Neural progenitor cell (in vitro differentiated cells): Measurements from ENCODE around the gene ZNF664. TPM values are rescaled to one million over a fixed set of nuclear protein-coding genes. Genes with fewer than 3 reads are reported as not detected.

Experiments used
- DNase-seq: peaks from one replicate; pipeline ENCODE4 v3.0.0-alpha.2; 2016; ENCODE audit warnings: low spot score
- H2AFZ ChIP-seq: fragments of 200-600 bp; sonication (generic); replicated peaks from 2 replicates; pipeline ENCODE4 v1.6.1; 2016; ENCODE audit warnings: antibody characterized with exemption
- H3F3A ChIP-seq: fragments of 200-600 bp; sonication (generic); 2 replicates; pipeline ENCODE4 v1.6.1; 2016; ENCODE audit warnings: antibody characterized with exemption, low read depth
- H3K27ac ChIP-seq: fragments of 200-600 bp; sonication (generic); 2 replicates; pipeline ENCODE4 v1.5.1; 2016; ENCODE audit warnings: mild to moderate bottlenecking
- H3K27me3 ChIP-seq: fragments of 200-600 bp; sonication (generic); 2 replicates; pipeline ENCODE4 v1.6.1; 2016; ENCODE audit warnings: mild to moderate bottlenecking, moderate library complexity
- H3K36me3 ChIP-seq: fragments of 200-600 bp; sonication (generic); 2 replicates; pipeline ENCODE4 v1.5.1; 2016
- H3K4me1 ChIP-seq: fragments of 200-600 bp; sonication (generic); 2 replicates; pipeline ENCODE4 v1.6.1; 2016; ENCODE audit warnings: mixed run types
- H3K4me2 ChIP-seq: fragments of 200-600 bp; sonication (generic); 2 replicates; pipeline ENCODE4 v1.6.1; 2016
- H3K4me3 ChIP-seq: fragments of 200-600 bp; sonication (generic); 2 replicates; pipeline ENCODE4 v1.5.1; 2016
- H3K79me2 ChIP-seq: fragments of 200-600 bp; sonication (generic); 2 replicates; pipeline ENCODE4 v1.6.1; 2016; ENCODE audit warnings: low read depth
- H3K9ac ChIP-seq: fragments of 200-600 bp; sonication (generic); 2 replicates; pipeline ENCODE4 v1.6.1; 2016
- H3K9me3 ChIP-seq: fragments of 200-600 bp; sonication (generic); 2 replicates; pipeline ENCODE4 v1.5.1; 2016; ENCODE audit warnings: low read depth
- H4K20me1 ChIP-seq: fragments of 200-600 bp; sonication (generic); 2 replicates; pipeline ENCODE4 v1.6.1; 2016; ENCODE audit warnings: low read depth
- H3K27ac Mint-ChIP-seq: 3 replicates; pipeline ENCODE4 v1.8.0; 2021; ENCODE audit warnings: mixed read lengths
- H3K27me3 Mint-ChIP-seq: 2 replicates; pipeline ENCODE4 v1.8.0; 2022; ENCODE audit warnings: low read depth, mild to moderate bottlenecking, inconsistent platforms, moderate library complexity, mixed read lengths; ENCODE audit not compliant: insufficient read depth
- H3K36me3 Mint-ChIP-seq: 3 replicates; pipeline ENCODE4 v1.8.0; 2021; ENCODE audit warnings: mixed read lengths
- H3K4me1 Mint-ChIP-seq: 3 replicates; pipeline ENCODE4 v1.8.0; 2021; ENCODE audit warnings: mixed read lengths
- H3K4me3 Mint-ChIP-seq: 3 replicates; pipeline ENCODE4 v1.8.0; 2021; ENCODE audit warnings: mild to moderate bottlenecking, moderate library complexity, mixed read lengths
- H3K9me3 Mint-ChIP-seq: 3 replicates; pipeline ENCODE4 v1.8.0; 2020; ENCODE audit warnings: mixed read lengths
- EZH2 ChIP-seq: fragments of 200-600 bp; sonication (generic); IDR thresholded peaks from 2 replicates; pipeline ENCODE4 v1.6.1; 2017; ENCODE audit warnings: antibody characterized with exemption, mild to moderate bottlenecking, moderate library complexity
- EZH2phosphoT487 ChIP-seq: fragments of 200-600 bp; sonication (generic); IDR thresholded peaks from 2 replicates; pipeline ENCODE4 v1.6.1; 2017; ENCODE audit warnings: antibody characterized with exemption
- total RNA-seq: library from RNA; depleted of rRNA; stranded (reverse); fragments of >200 nt; gene quantifications from 2 replicates; pipeline ENCODE4 v1.2.3, GENCODE V29; 2015; ENCODE audit warnings: low replicate concordance
- TF ChIP-seq, protein P1 (sequence below): fragments of 200-600 bp; sonication (generic); IDR thresholded peaks from 2 replicates; pipeline ENCODE4 v1.5.1; 2017; ENCODE audit warnings: antibody characterized with exemption, mild to moderate bottlenecking

ZNF664 gene
- total RNA-seq, 1 donor from 2014 or later = 172 TPM

DNA sequence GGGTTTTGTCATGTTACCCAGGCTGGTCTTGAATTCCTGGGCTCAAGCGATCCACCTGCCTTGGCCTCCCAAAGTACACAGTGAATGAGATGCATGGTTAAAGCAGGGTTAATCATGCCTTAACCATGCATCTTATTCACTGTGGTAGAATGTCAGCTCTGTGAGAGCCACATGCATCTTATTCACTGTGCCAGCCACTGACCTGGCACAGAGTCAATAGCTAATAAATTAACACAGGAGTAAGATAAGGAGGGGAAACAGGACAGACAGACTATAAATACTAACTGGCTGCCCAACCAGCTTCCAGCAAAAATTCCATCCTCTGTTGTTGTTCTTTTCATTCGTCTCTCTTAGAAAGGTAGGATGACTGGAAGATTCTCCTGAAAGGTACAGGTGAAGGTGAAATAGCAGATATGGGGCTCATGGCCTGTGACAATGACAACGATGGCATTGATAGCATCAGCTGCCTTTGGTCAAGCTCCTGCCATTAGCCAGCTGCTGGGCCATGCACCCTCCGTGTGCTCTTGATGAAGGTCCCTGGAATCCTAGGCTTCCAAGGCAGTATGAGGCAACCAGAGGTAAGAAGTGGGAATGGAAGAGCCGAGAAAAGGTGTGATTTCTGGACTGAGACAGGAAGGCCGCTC, 76.6 kb downstream of the ZNF664 start:
- H3K4me3 ChIP-seq = no peak overlapping the region
- H3K9ac ChIP-seq = no peak overlapping the region
- no peaks in the 10 kb centered on the region for H3K79me2 ChIP-seq
- TF ChIP-seq EZH2 = no peak
- TF ChIP-seq, protein P1, sequence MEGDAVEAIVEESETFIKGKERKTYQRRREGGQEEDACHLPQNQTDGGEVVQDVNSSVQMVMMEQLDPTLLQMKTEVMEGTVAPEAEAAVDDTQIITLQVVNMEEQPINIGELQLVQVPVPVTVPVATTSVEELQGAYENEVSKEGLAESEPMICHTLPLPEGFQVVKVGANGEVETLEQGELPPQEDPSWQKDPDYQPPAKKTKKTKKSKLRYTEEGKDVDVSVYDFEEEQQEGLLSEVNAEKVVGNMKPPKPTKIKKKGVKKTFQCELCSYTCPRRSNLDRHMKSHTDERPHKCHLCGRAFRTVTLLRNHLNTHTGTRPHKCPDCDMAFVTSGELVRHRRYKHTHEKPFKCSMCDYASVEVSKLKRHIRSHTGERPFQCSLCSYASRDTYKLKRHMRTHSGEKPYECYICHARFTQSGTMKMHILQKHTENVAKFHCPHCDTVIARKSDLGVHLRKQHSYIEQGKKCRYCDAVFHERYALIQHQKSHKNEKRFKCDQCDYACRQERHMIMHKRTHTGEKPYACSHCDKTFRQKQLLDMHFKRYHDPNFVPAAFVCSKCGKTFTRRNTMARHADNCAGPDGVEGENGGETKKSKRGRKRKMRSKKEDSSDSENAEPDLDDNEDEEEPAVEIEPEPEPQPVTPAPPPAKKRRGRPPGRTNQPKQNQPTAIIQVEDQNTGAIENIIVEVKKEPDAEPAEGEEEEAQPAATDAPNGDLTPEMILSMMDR = no peak
- TF ChIP-seq EZH2phosphoT487 = no peak
- Mint-ChIP-seq H3K27me3 (peaks cover 6% of the 10 kb centered on the region), H3K4me1 (peaks cover 27% of the 10 kb centered on the region), H3K36me3 (peaks cover 19% of the 10 kb centered on the region), H3K27ac (no peak overlapping the region), H3K4me3 (no peak overlapping the region), H3K9me3 (peaks cover 30% of the 10 kb centered on the region)
- no peaks in the 10 kb centered on the region for H3K9me3 ChIP-seq
- DNase-seq = no peak
- H3K27me3 ChIP-seq = no peaks in the 10 kb centered on the region
- H2AFZ ChIP-seq = no peak overlapping the region
- peaks cover 14% of the 10 kb centered on the region for H3F3A ChIP-seq
- H4K20me1 ChIP-seq = no peaks in the 10 kb centered on the region
- no peak overlapping the region for H3K4me2 ChIP-seq
- no peak overlapping the region for H3K27ac ChIP-seq
- H3K36me3 ChIP-seq = peaks cover 4% of the 10 kb centered on the region
- peaks cover 18% of the 10 kb centered on the region for H3K4me1 ChIP-seq

DNA sequence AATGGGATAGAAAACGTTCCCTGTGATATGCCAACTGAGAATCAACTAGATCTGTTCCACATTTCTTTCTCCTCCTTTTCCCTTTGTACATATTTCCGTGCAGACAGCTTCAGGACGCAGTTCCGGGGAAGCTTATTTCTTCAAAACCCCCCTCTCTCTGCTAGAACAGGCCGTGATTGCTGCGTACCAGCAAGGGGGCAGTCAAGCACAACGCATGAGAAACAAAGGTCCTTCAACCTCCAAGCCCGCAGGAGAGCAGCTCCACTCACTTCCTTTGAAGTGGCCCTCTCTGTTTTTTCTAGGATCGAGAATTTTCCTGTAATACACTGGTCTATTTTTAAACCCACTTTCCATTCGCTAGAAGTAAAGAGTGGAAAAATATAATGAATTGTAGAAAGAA, 80.8 kb downstream of the ZNF664 start:
- Histone ChIP-seq H3K4me3 (no peak overlapping the region), H3K79me2 (no peaks in the 10 kb centered on the region), H3K27ac (no peak overlapping the region), H3K9me3 (no peaks in the 10 kb centered on the region), H2AFZ (no peak overlapping the region), H3K4me2 (no peak overlapping the region), H3F3A (no peaks in the 10 kb centered on the region), H4K20me1 (no peaks in the 10 kb centered on the region), H3K27me3 (no peaks in the 10 kb centered on the region), H3K9ac (no peak overlapping the region), H3K4me1 (no peaks in the 10 kb centered on the region), H3K36me3 (no peaks in the 10 kb centered on the region)
- peaks cover 8% of the 10 kb centered on the region for H3K9me3 Mint-ChIP-seq
- H3K27me3 Mint-ChIP-seq = peaks cover 6% of the 10 kb centered on the region
- peaks cover 5% of the 10 kb centered on the region for H3K36me3 Mint-ChIP-seq
- peak overlapping the region; percentile 47 for H3K27ac Mint-ChIP-seq
- peaks cover 11% of the 10 kb centered on the region for H3K4me1 Mint-ChIP-seq
- DNase-seq = peak; percentile 82
- TF ChIP-seq, protein P1 = peak; percentile 77
- no peak for TF ChIP-seq EZH2
- no peak overlapping the region for H3K4me3 Mint-ChIP-seq

DNA sequence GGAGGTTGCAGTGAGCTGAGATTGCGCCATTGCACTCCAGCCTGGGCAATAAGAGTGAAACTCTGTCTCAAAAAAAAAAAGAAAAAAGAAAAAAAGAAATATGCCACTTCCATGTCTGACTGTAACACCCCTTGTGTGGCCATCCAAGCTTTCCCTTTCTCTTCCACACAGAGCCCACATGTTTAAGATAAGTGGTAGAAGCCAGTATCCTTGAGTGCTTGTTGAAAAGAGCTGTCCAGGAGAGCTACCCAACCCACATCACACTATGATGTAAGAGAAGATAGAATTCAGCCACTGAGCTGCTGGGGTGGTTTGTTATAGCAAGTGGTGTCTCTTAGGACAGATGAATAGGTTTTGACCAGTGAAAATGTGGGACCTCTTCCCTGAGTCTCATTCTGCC, 82.1 kb downstream of the ZNF664 start:
- no peak for TF ChIP-seq EZH2phosphoT487
- TF ChIP-seq EZH2 = no peak
- no peaks in the 10 kb centered on the region for H3K36me3 ChIP-seq

DNA sequence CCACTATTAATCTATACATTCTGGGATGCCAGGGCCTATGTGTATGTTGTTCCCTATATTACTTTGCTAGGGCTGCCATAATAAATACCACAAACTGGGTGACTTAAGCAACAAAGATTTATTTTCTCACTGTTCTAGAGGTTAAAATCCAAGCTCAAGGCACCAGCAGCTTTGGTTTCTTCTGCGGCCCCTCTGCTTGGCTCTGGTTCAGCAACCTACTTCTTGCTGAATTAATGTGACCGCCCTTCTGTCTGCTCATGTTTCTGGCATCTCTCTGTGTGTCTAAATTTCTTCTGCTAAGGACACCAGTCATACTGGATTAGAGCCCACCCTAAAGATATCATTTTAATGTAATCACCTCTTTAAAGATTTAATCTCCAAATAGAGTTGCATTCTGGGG, 84.7 kb downstream of the ZNF664 start:
- no peak overlapping the region for H3K27ac ChIP-seq
- no peak overlapping the region for H3K9ac ChIP-seq

More for the DNA sequence above, 82.1 kb downstream of the ZNF664 start:
- Mint-ChIP-seq H3K27ac (no peak overlapping the region), H3K4me1 (peaks cover 11% of the 10 kb centered on the region), H3K27me3 (peaks cover 6% of the 10 kb centered on the region), H3K9me3 (peaks cover 6% of the 10 kb centered on the region), H3K4me3 (no peak overlapping the region), H3K36me3 (peaks cover under 1% of the 10 kb centered on the region)
- Histone ChIP-seq H3K4me1 (no peaks in the 10 kb centered on the region), H4K20me1 (no peaks in the 10 kb centered on the region), H3F3A (no peaks in the 10 kb centered on the region), H3K27me3 (no peaks in the 10 kb centered on the region), H3K9ac (no peak overlapping the region), H3K9me3 (no peaks in the 10 kb centered on the region), H3K79me2 (no peaks in the 10 kb centered on the region), H3K27ac (no peak overlapping the region), H2AFZ (no peak overlapping the region), H3K4me2 (no peak overlapping the region), H3K4me3 (no peak overlapping the region)
- no peak for DNase-seq

More for the DNA sequence above, 84.7 kb downstream of the ZNF664 start:
- Histone ChIP-seq H3K4me2 (no peak overlapping the region), H3K27me3 (no peaks in the 10 kb centered on the region), H3K4me1 (no peaks in the 10 kb centered on the region), H3K4me3 (no peak overlapping the region), H3K9me3 (no peaks in the 10 kb centered on the region), H3F3A (no peaks in the 10 kb centered on the region), H3K36me3 (no peaks in the 10 kb centered on the region), H4K20me1 (no peaks in the 10 kb centered on the region), H3K79me2 (no peaks in the 10 kb centered on the region), H2AFZ (no peak overlapping the region)
- peaks cover 6% of the 10 kb centered on the region for H3K27me3 Mint-ChIP-seq
- H3K4me3 Mint-ChIP-seq = no peak overlapping the region
- no peak overlapping the region for H3K27ac Mint-ChIP-seq
- DNase-seq = no peak
- H3K4me1 Mint-ChIP-seq = peaks cover 11% of the 10 kb centered on the region
- H3K9me3 Mint-ChIP-seq = peaks cover 8% of the 10 kb centered on the region
- TF ChIP-seq EZH2phosphoT487 (no peak), EZH2 (no peak)
- TF ChIP-seq, protein P1 = no peak
- H3K36me3 Mint-ChIP-seq = no peaks in the 10 kb centered on the region
